Fibroblast of lung (primary cell): ENCODE measurements around the gene ASNSD1. TPM values are rescaled to one million over a fixed set of nuclear protein-coding genes. Genes with fewer than 3 reads are reported as not detected.
A peak's percentile ranks its signal among the peaks of the same experiment; 100 is the strongest.

Experiments
- DNase-seq, 2 donors: peaks; one replicate each; pipeline versions ENCODE4 v3.0.0 to v3.0.0-alpha.2; 2010; ENCODE audit warnings: low read depth in 2 of 2
- H2AFZ ChIP-seq: 2 replicates; pipeline ENCODE4 v1.5.1; 2012; ENCODE audit warnings: low read length, control low read depth, inconsistent platforms
- H3K27ac ChIP-seq: 2 replicates; pipeline ENCODE4 v1.5.1; 2011; ENCODE audit warnings: low read length, control low read depth; ENCODE audit not compliant: insufficient read depth
- H3K27me3 ChIP-seq: 2 replicates; pipeline ENCODE4 v1.5.1; 2011; ENCODE audit warnings: mild to moderate bottlenecking, low read length; ENCODE audit not compliant: control insufficient read depth, insufficient read depth
- H3K36me3 ChIP-seq: 2 replicates; pipeline ENCODE4 v1.5.1; 2011; ENCODE audit warnings: low read length; ENCODE audit not compliant: control insufficient read depth, insufficient read depth
- H3K4me1 ChIP-seq: 2 replicates; pipeline ENCODE4 v1.5.1; 2011; ENCODE audit warnings: low read length; ENCODE audit not compliant: control insufficient read depth, insufficient read depth; ENCODE audit errors: extremely low read depth
- H3K4me2 ChIP-seq: 2 replicates; pipeline ENCODE4 v1.5.1; 2011; ENCODE audit warnings: low read length, control low read depth; ENCODE audit not compliant: insufficient read depth; ENCODE audit errors: extremely low read depth
- H3K4me3 ChIP-seq, 4 experiments: fragments of 200-600 bp in 1 of 4; sonication (generic) in 1 of 4; replicated peaks in 1 of 4; 2 replicates each; pipeline ENCODE4 v1.5.1; 2011 to 2016; ENCODE audit warnings: low read length in 4 of 4, low read depth in 3 of 4, mild to moderate bottlenecking in 3 of 4, control low read depth in 2 of 4, inconsistent platforms in 1 of 4, mixed read lengths in 1 of 4; ENCODE audit not compliant: insufficient read depth in 1 of 4; ENCODE audit errors: control extremely low read depth in 1 of 4
- H3K79me2 ChIP-seq: 2 replicates; pipeline ENCODE4 v1.5.1; 2012; ENCODE audit warnings: mild to moderate bottlenecking, low read length, inconsistent platforms; ENCODE audit not compliant: control insufficient read depth, insufficient read depth
- H3K9ac ChIP-seq: 2 replicates; pipeline ENCODE4 v1.5.1; 2011; ENCODE audit warnings: mild to moderate bottlenecking, low read length, control low read depth; ENCODE audit not compliant: insufficient read depth
- H3K9me3 ChIP-seq: 2 replicates; pipeline ENCODE4 v1.5.1; 2012; ENCODE audit warnings: low read depth, low read length; ENCODE audit not compliant: control insufficient read depth, insufficient read depth
- H4K20me1 ChIP-seq: 2 replicates; pipeline ENCODE4 v1.5.1; 2011; ENCODE audit warnings: low read length; ENCODE audit not compliant: control insufficient read depth, insufficient read depth; ENCODE audit errors: extremely low read depth
- CTCF ChIP-seq, 2 donors: IDR thresholded peaks in 1 of 2; conservative IDR thresholded peaks in 1 of 2; 1 replicate in 1 of 2; 2 replicates in 1 of 2; pipeline ENCODE4 v1.5.1; 2011 to 2012; ENCODE audit warnings: low read length in 2 of 2, control low read depth in 1 of 2, inconsistent platforms in 1 of 2, low read depth in 1 of 2, mild to moderate bottlenecking in 1 of 2
- EZH2 ChIP-seq: IDR thresholded peaks from 2 replicates; pipeline ENCODE4 v1.5.1; 2012; ENCODE audit warnings: low read length, control low read depth, mild to moderate bottlenecking; ENCODE audit errors: missing control alignments
- polyA plus RNA-seq, 2 donors: library from polyadenylated mRNA; depleted of rRNA in 1 of 2; stranded (reverse) in 1 of 2; unstranded in 1 of 2; fragments of >200 nt; gene quantifications; 2 replicates each; pipeline ENCODE4 v1.2.1, GENCODE V29; 2011 to 2012; ENCODE audit warnings: missing spikeins in 1 of 2
- total RNA-seq: library from RNA; depleted of rRNA; stranded (reverse); fragments of >200 nt; gene quantifications from 2 replicates; pipeline ENCODE4 v1.2.1, GENCODE V29; 2014

ASNSD1 gene
- total and polyA plus RNA-seq, 2 donors (not counting 1 experiment from before 2014, with no cell fraction given), result 63.9 to 70.4 TPM

- DNase-seq, result no peak
- TF ChIP-seq EZH2 (no peak), CTCF (conservative IDR thresholded peaks at IDR 0.05 in 1 of 2, IDR thresholded peaks at IDR 0.05 in 1 of 2; ENCODE audit: low read depth in 1 of 2, low read length in 2 of 2) (no peak)
- no peak overlapping the region for H3K4me2 ChIP-seq
- no peaks in the 10 kb centered on the region for H3K9me3 ChIP-seq
- no peaks in the 10 kb centered on the region for H3K4me1 ChIP-seq
- H2AFZ ChIP-seq, result no peak overlapping the region
- no peak overlapping the region for H3K9ac ChIP-seq
- no peaks in the 10 kb centered on the region for H3K36me3 ChIP-seq
- H3K27me3 ChIP-seq, result no peaks in the 10 kb centered on the region
- H3K79me2 ChIP-seq, result no peaks in the 10 kb centered on the region
- H4K20me1 ChIP-seq, result no peaks in the 10 kb centered on the region
- H3K4me3 ChIP-seq, result no peak overlapping the region
- H3K27ac ChIP-seq, result no peak overlapping the region
Measured at GRCh38 chr2:189696223-189696622, 35.0 kb downstream of the ASNSD1 start.

DNA sequence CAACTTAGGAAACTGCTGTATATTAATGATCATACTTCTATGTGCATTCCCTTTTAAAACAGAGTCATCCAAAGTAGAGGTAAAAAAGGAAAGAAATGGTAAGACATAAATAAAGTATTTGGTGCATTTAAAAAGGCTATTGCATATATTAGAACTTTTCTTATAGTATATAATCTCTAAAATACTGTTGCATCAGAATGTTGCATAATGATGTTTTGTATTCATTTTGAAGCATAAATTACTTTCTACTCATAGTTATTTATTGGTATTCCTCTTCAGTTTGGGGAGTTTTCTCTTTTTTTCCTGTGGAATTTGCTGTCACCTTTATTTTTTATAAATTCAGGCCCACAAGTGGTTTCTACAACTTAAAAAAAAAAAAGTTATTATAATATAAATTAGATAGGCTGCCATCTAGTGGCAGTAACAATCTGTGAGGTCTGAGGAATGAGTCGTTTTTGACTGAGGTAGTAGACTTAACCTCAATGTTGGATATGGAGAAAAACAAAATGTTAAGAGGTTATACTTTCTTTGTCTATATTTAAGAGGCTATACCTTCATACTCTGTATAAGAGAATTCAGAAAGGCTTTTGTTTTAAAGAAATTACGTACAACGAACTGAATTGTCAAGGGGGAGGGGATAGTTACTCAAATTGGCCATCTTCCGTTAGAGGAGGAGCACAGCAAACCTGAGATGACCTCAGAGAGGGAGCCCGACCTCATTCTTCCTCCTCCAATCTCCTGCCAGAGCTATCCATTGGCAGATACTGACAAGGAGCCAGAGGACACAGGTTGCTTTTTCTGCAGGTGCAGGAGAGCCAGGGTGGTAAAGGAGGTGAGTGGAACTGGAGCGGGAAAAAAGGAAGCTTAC, 37.0 kb downstream of the ASNSD1 start:
- peak; percentile 36 to 70 for DNase-seq
- H3K36me3 ChIP-seq, result no peaks in the 10 kb centered on the region
- no peak overlapping the region for H3K9ac ChIP-seq
- H2AFZ ChIP-seq, result no peak overlapping the region
- H3K4me2 ChIP-seq, result no peak overlapping the region
- peak; percentile 29 to 53 for TF ChIP-seq CTCF (conservative IDR thresholded peaks at IDR 0.05 in 1 of 2, IDR thresholded peaks at IDR 0.05 in 1 of 2; ENCODE audit: low read depth in 1 of 2, low read length in 2 of 2)
- no peak for TF ChIP-seq EZH2
- H3K4me3 ChIP-seq, result no peak overlapping the region
- H3K4me1 ChIP-seq, result no peaks in the 10 kb centered on the region
- no peaks in the 10 kb centered on the region for H4K20me1 ChIP-seq
- H3K27me3 ChIP-seq, result no peaks in the 10 kb centered on the region
- H3K79me2 ChIP-seq, result no peaks in the 10 kb centered on the region
- H3K27ac ChIP-seq, result no peak overlapping the region
- no peaks in the 10 kb centered on the region for H3K9me3 ChIP-seq

GRCh38 chr2:189700681-189701080, 39.4 kb downstream of the ASNSD1 start:
- TF ChIP-seq EZH2 (no peak), CTCF (conservative IDR thresholded peaks at IDR 0.05 in 1 of 2, IDR thresholded peaks at IDR 0.05 in 1 of 2; ENCODE audit: low read depth in 1 of 2, low read length in 2 of 2) (no peak)
- Histone ChIP-seq H3K36me3 (no peaks in the 10 kb centered on the region), H3K9me3 (no peaks in the 10 kb centered on the region), H3K4me1 (no peaks in the 10 kb centered on the region), H3K9ac (no peak overlapping the region), H3K27me3 (no peaks in the 10 kb centered on the region), H3K4me3 (no peak overlapping the region), H2AFZ (no peak overlapping the region), H3K4me2 (no peak overlapping the region), H4K20me1 (no peaks in the 10 kb centered on the region), H3K79me2 (no peaks in the 10 kb centered on the region), H3K27ac (no peak overlapping the region)
- no peak for DNase-seq
